NCI-H1436 (cell line): ENCODE data around the gene MRPL57.
"Not testable (repeated sequence)": the region's sequence is repeated elsewhere in the genome, so short reads cannot be mapped to it uniquely, and the experiment has no call there.

Experiments used
- DNase-seq: peaks from one replicate; lab custom pipeline; 2025; lab: John Stamatoyannopoulos, UW

The MRPL57 gene

GRCh38 chr13:21176215-21176981, at the start of gene MRPL57, which contains the start of gene SKA3:
Gene MRPL57 (plus strand): TSS chr13:21176658. CDS start chr13:21176917, 259 bp downstream.
Gene SKA3 (minus strand): TSS chr13:21176552. CDS start chr13:21176477, 75 bp downstream.
- peak; percentile 81 for DNase-seq

- DNase-seq, result no peak
These were observed 46.3 kb upstream of the MRPL57 start for GRCh38 chr13:21130116-21130515.

- DNase-seq, result no peak
These were observed 43.4 kb upstream of the MRPL57 start for GRCh38 chr13:21133077-21133476.

- DNase-seq, result no peak
These were observed 42.0 kb upstream of the MRPL57 start for GRCh38 chr13:21134475-21134874.

GRCh38 chr13:21135833-21136232, 40.6 kb upstream of the MRPL57 start:
- not testable (repeated sequence) for DNase-seq

GRCh38 chr13:21137696-21138095, 38.8 kb upstream of the MRPL57 start:
- no peak for DNase-seq

GRCh38 chr13:21138561-21138960, 37.9 kb upstream of the MRPL57 start:
- no peak for DNase-seq

GRCh38 chr13:21139374-21139773, 37.1 kb upstream of the MRPL57 start:
- no peak for DNase-seq

GRCh38 chr13:21142766-21143165, 33.7 kb upstream of the MRPL57 start:
- no peak for DNase-seq

- no peak for DNase-seq
These were observed 28.6 kb upstream of the MRPL57 start for GRCh38 chr13:21147827-21148226.

GRCh38 chr13:21148557-21149258, 27.8 kb upstream of the MRPL57 start:
- no peak for DNase-seq

- no peak for DNase-seq
These were observed 26.9 kb upstream of the MRPL57 start for GRCh38 chr13:21149568-21149967.

- DNase-seq, result no peak
These were observed 26.4 kb upstream of the MRPL57 start for GRCh38 chr13:21150013-21150412.

GRCh38 chr13:21152251-21152899, 24.1 kb upstream of the MRPL57 start:
- no peak for DNase-seq

- DNase-seq, result no peak
These were observed 11.8 kb upstream of the MRPL57 start for GRCh38 chr13:21164631-21165030.

- not testable (repeated sequence) for DNase-seq
These were observed 10.9 kb upstream of the MRPL57 start for GRCh38 chr13:21165606-21166005.

GRCh38 chr13:21171420-21171819, 5.0 kb upstream of the MRPL57 start:
- DNase-seq, result no peak

- DNase-seq, result not testable (repeated sequence)
These were observed 2.7 kb upstream of the MRPL57 start for GRCh38 chr13:21173767-21174166.

- no peak for DNase-seq
These were observed 723 bp upstream of the MRPL57 start for GRCh38 chr13:21175656-21176214.

GRCh38 chr13:21176982-21177284, 475 bp downstream of the MRPL57 start:
- no peak for DNase-seq

GRCh38 chr13:21181671-21182070, 5.2 kb downstream of the MRPL57 start:
- no peak for DNase-seq

GRCh38 chr13:21186410-21186809, 10.0 kb downstream of the MRPL57 start:
- DNase-seq, result not testable (repeated sequence)

GRCh38 chr13:21194756-21195155, 18.3 kb downstream of the MRPL57 start:
- not testable (repeated sequence) for DNase-seq
